SK-N-SH (cell line): Measurements from ENCODE around the gene PARVB.

Experiments used
- EP300 ChIP-seq, 2 experiments: IDR thresholded peaks; 2 replicates each; pipeline versions ENCODE4 v1.4.0 to v1.6.1; 2012; ENCODE audit warnings: borderline replicate concordance in 1 of 2, low read depth in 1 of 2, low read length in 1 of 2
- GABPA ChIP-seq: IDR thresholded peaks from 2 replicates; pipeline ENCODE4 v1.4.0; 2012; ENCODE audit warnings: low read depth, mild to moderate bottlenecking
- POLR2AphosphoS5 ChIP-seq: IDR thresholded peaks from 2 replicates; pipeline ENCODE4 v1.6.1; 2012; ENCODE audit warnings: low read depth, low read length
- YY1 ChIP-seq: IDR thresholded peaks from 2 replicates; pipeline ENCODE4 v1.4.0; 2012; ENCODE audit warnings: low read depth, mild to moderate bottlenecking
- TF ChIP-seq, protein P1 (sequence below): fragments of 200-600 bp; sonication (generic); IDR thresholded peaks from 2 replicates; pipeline ENCODE4 v1.6.1; 2017; ENCODE audit warnings: antibody characterized with exemption, mild to moderate bottlenecking, moderate library complexity
- TF ChIP-seq, protein P2 (sequence below): IDR thresholded peaks from 2 replicates; pipeline ENCODE4 v1.4.0; 2012; ENCODE audit warnings: low read depth, borderline replicate concordance

DNA sequence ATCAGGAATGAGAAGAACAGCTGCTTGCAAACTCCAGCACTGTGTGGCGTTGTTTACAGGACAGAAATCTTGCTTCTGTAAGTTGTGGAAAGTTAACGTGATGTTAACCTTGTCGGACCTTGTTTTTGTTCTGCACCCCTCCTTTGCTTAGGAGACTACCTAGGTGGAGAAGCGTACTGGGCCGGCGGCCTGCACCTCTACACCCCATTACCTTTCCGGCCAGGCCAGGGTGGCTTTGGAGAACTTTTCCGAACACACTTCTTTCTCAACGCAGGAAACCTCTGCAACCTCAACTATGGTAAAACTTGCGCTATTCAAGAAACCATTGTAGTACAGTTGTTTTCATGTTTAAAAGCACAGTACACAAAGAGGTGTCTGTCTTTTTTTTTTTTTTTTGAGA, 35.1 kb upstream of the PARVB start:
- TF ChIP-seq, protein P1, sequence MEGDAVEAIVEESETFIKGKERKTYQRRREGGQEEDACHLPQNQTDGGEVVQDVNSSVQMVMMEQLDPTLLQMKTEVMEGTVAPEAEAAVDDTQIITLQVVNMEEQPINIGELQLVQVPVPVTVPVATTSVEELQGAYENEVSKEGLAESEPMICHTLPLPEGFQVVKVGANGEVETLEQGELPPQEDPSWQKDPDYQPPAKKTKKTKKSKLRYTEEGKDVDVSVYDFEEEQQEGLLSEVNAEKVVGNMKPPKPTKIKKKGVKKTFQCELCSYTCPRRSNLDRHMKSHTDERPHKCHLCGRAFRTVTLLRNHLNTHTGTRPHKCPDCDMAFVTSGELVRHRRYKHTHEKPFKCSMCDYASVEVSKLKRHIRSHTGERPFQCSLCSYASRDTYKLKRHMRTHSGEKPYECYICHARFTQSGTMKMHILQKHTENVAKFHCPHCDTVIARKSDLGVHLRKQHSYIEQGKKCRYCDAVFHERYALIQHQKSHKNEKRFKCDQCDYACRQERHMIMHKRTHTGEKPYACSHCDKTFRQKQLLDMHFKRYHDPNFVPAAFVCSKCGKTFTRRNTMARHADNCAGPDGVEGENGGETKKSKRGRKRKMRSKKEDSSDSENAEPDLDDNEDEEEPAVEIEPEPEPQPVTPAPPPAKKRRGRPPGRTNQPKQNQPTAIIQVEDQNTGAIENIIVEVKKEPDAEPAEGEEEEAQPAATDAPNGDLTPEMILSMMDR, result no peak
- TF ChIP-seq POLR2AphosphoS5 (no peak), EP300 (IDR thresholded peaks at IDR 0.05; ENCODE audit: borderline replicate concordance in 1 of 2, low read depth in 1 of 2, low read length in 1 of 2) (no peak), YY1 (no peak), GABPA (no peak)
- TF ChIP-seq, protein P2, sequence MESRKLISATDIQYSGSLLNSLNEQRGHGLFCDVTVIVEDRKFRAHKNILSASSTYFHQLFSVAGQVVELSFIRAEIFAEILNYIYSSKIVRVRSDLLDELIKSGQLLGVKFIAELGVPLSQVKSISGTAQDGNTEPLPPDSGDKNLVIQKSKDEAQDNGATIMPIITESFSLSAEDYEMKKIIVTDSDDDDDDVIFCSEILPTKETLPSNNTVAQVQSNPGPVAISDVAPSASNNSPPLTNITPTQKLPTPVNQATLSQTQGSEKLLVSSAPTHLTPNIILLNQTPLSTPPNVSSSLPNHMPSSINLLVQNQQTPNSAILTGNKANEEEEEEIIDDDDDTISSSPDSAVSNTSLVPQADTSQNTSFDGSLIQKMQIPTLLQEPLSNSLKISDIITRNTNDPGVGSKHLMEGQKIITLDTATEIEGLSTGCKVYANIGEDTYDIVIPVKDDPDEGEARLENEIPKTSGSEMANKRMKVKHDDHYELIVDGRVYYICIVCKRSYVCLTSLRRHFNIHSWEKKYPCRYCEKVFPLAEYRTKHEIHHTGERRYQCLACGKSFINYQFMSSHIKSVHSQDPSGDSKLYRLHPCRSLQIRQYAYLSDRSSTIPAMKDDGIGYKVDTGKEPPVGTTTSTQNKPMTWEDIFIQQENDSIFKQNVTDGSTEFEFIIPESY, result no peak
